IPS DF 6.9 (cell line): ENCODE data around the gene ERH.

Experiments
- DNase-seq: peaks from one replicate; pipeline ENCODE4 v3.0.0-alpha.2; 2013; ENCODE audit warnings: low read depth, low spot score
- H3K27ac ChIP-seq: one replicate; pipeline ENCODE4 v1.5.1; 2013; ENCODE audit warnings: low read length, control low read depth
- H3K27me3 ChIP-seq: 2 replicates; pipeline ENCODE4 v1.6.1; 2013; ENCODE audit warnings: mild to moderate bottlenecking, low read length; ENCODE audit not compliant: control insufficient read depth, insufficient read depth
- H3K36me3 ChIP-seq: 2 replicates; pipeline ENCODE4 v1.6.1; 2013; ENCODE audit warnings: low read length; ENCODE audit not compliant: control insufficient read depth, insufficient read depth
- H3K4me1 ChIP-seq: 2 replicates; pipeline ENCODE4 v1.6.1; 2013; ENCODE audit warnings: low read length; ENCODE audit not compliant: control insufficient read depth, insufficient read depth
- H3K4me3 ChIP-seq: 2 replicates; pipeline ENCODE4 v1.5.1; 2013; ENCODE audit warnings: mild to moderate bottlenecking, low read length
- H3K9me3 ChIP-seq: 2 replicates; pipeline ENCODE4 v1.6.1; 2013; ENCODE audit warnings: low read length, inconsistent platforms; ENCODE audit not compliant: control insufficient read depth, insufficient read depth
- WGBS: extraction: QIAGEN DNeasy Blood & Tissue Kit; methylation state at CpG from one replicate; pipeline ENCODE4 v1.1.7; 2013; ENCODE audit warnings: mixed read lengths, missing lambda C conversion rate; ENCODE audit not compliant: insufficient read length, insufficient coverage; 5-methylcytosine and 5-hydroxymethylcytosine counted together

Gene ERH

GRCh38 chr14:69350892-69351291, 47.2 kb downstream of the ERH start:
- WGBS: no CpG with 5 or more reads among the region's 5 CpGs

GRCh38 chr14:69349091-69349777, 48.9 kb downstream of the ERH start:
- WGBS: no CpG with 5 or more reads among the region's 11 CpGs
- Histone ChIP-seq H3K36me3 (no peaks in the 10 kb centered on the region), H3K4me1 (peaks cover 2% of the 10 kb centered on the region), H3K27me3 (no peaks in the 10 kb centered on the region), H3K9me3 (no peaks in the 10 kb centered on the region), H3K4me3 (no peak overlapping the region), H3K27ac (no peak overlapping the region)
- no peak for DNase-seq

More at GRCh38 chr14:69350892-69351291, 47.2 kb downstream of the ERH start:
- Histone ChIP-seq H3K36me3 (no peaks in the 10 kb centered on the region), H3K9me3 (no peaks in the 10 kb centered on the region), H3K27me3 (no peaks in the 10 kb centered on the region), H3K27ac (no peak overlapping the region), H3K4me3 (no peak overlapping the region), H3K4me1 (peaks cover 2% of the 10 kb centered on the region)
- DNase-seq: no peak

GRCh38 chr14:69346710-69347109, 51.4 kb downstream of the ERH start:
- Histone ChIP-seq H3K27me3 (no peaks in the 10 kb centered on the region), H3K27ac (no peak overlapping the region), H3K36me3 (no peaks in the 10 kb centered on the region), H3K4me1 (peaks cover 2% of the 10 kb centered on the region), H3K4me3 (no peak overlapping the region), H3K9me3 (no peaks in the 10 kb centered on the region)
- WGBS: no CpG with 5 or more reads among the region's 9 CpGs
- peak; percentile 48 for DNase-seq

- H3K27ac ChIP-seq: no peak overlapping the region
- no peaks in the 10 kb centered on the region for H3K36me3 ChIP-seq
- DNase-seq: no peak
- no peak overlapping the region for H3K4me3 ChIP-seq
- no CpG with 5 or more reads among the region's 4 CpGs for WGBS
- no peaks in the 10 kb centered on the region; the same call in 1 of the 2 replicates for H3K4me1 ChIP-seq
- H3K27me3 ChIP-seq: no peaks in the 10 kb centered on the region
- H3K9me3 ChIP-seq: no peaks in the 10 kb centered on the region
Measured at GRCh38 chr14:69345402-69345801, 52.7 kb downstream of the ERH start.

GRCh38 chr14:69344171-69344570, 53.9 kb downstream of the ERH start:
- no CpG with 5 or more reads among the region's 3 CpGs for WGBS
- DNase-seq: no peak
- Histone ChIP-seq H3K4me1 (no peaks in the 10 kb centered on the region; the same call in 1 of the 2 replicates), H3K27ac (no peak overlapping the region), H3K4me3 (no peak overlapping the region), H3K27me3 (no peaks in the 10 kb centered on the region), H3K9me3 (no peaks in the 10 kb centered on the region), H3K36me3 (no peaks in the 10 kb centered on the region)

GRCh38 chr14:69342928-69343525, 55.1 kb downstream of the ERH start:
- Histone ChIP-seq H3K36me3 (no peaks in the 10 kb centered on the region), H3K27ac (no peak overlapping the region), H3K27me3 (no peaks in the 10 kb centered on the region), H3K4me1 (no peaks in the 10 kb centered on the region; the same call in none of the 2 replicates), H3K4me3 (no peak overlapping the region), H3K9me3 (no peaks in the 10 kb centered on the region)
- no CpG with 5 or more reads among the region's 8 CpGs for WGBS
- no peak for DNase-seq

- Histone ChIP-seq H3K4me1 (no peaks in the 10 kb centered on the region; the same call in 1 of the 2 replicates), H3K36me3 (no peaks in the 10 kb centered on the region), H3K9me3 (no peaks in the 10 kb centered on the region), H3K27ac (no peak overlapping the region), H3K4me3 (no peak overlapping the region), H3K27me3 (no peaks in the 10 kb centered on the region)
- DNase-seq: no peak
- no CpG with 5 or more reads among the region's 13 CpGs for WGBS
Measured at GRCh38 chr14:69339426-69339825, 58.7 kb downstream of the ERH start.

- no peaks in the 10 kb centered on the region for H3K36me3 ChIP-seq
- no peak overlapping the region for H3K27ac ChIP-seq
- no peaks in the 10 kb centered on the region for H3K27me3 ChIP-seq
- DNase-seq: no peak
- no peak overlapping the region for H3K4me3 ChIP-seq
- no CpG with 5 or more reads among the region's 5 CpGs for WGBS
- H3K4me1 ChIP-seq: no peaks in the 10 kb centered on the region; the same call in 1 of the 2 replicates
- H3K9me3 ChIP-seq: no peaks in the 10 kb centered on the region
Measured at GRCh38 chr14:69337984-69338383, 60.1 kb downstream of the ERH start.

GRCh38 chr14:69335371-69335771, 62.7 kb downstream of the ERH start:
- WGBS: no CpG with 5 or more reads among the region's 6 CpGs
- H3K36me3 ChIP-seq: no peaks in the 10 kb centered on the region
- H3K27me3 ChIP-seq: no peaks in the 10 kb centered on the region
- no peak overlapping the region for H3K27ac ChIP-seq
- no peaks in the 10 kb centered on the region for H3K9me3 ChIP-seq
- no peaks in the 10 kb centered on the region; the same call in 1 of the 2 replicates for H3K4me1 ChIP-seq
- H3K4me3 ChIP-seq: no peak overlapping the region
- no peak for DNase-seq

- Histone ChIP-seq H3K4me1 (no peaks in the 10 kb centered on the region; the same call in 1 of the 2 replicates), H3K4me3 (no peak overlapping the region), H3K27ac (no peak overlapping the region), H3K9me3 (no peaks in the 10 kb centered on the region), H3K36me3 (no peaks in the 10 kb centered on the region), H3K27me3 (no peaks in the 10 kb centered on the region)
- WGBS: no CpG with 5 or more reads among the region's 6 CpGs
- DNase-seq: no peak
Measured at GRCh38 chr14:69334576-69334975, 63.5 kb downstream of the ERH start.
